ENCODE measurements around the gene GNG3. TPM values are rescaled to one million over a fixed set of nuclear protein-coding genes. Genes with fewer than 3 reads are reported as not detected.
A peak's percentile ranks its signal among the peaks of the same experiment; 100 is the strongest.

The GNG3 gene
- total and polyA plus RNA-seq, 2 of the 8 experiments (the other 6 are each of a cell fraction or from before 2014, with no cell fraction given) = 4.9 to 12.1 TPM

DNA sequence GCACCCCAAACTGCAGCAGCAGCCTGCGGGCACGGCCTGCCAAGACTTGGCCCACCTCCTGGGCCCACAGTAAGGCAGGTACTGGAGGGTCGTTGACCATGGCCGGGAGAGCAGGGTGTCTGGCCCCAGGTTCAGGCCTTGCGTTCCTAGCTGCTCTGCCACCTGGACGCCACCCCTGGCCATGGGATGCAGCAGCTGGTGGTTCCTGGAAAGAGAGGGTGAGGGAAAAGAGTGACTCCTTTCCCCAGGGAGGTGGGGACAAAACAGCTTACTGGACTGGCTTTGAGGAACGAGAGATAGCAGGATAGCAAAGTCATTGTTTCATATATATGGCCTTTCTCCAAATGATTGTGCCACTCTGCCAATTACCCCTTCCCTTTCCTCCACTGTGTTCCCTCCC lies 2.1 kb upstream of the GNG3 start:
- CTCF ChIA-PET (ENCODE audit: partially characterized antibody) = interaction anchor here (0.6 to 3.8 kb wide), 7 partner anchors 11 to 94 kb away, joined by 3 to 21 read pairs (median 3); partner anchors contain the start of genes LRRN4CL, ROM1 and UBXN1
- Histone ChIP-seq H3K23ac (ENCODE audit: insufficient read length) (no peak overlapping the region), H4K8ac (ENCODE audit: extremely low read depth, insufficient read depth, low read length) (no peak overlapping the region), H2BK120ac (replicated peaks; ENCODE audit: low read depth, low read length) (no peak overlapping the region), H4K5ac (ENCODE audit: insufficient read length, low read depth, low read length) (no peak overlapping the region), H2AFZ (ENCODE audit: low read length) (no peak overlapping the region), H3K56ac (replicated peaks; ENCODE audit: insufficient read length, low read depth, low read length) (no peak overlapping the region), H3K23me2 (ENCODE audit: low read depth, low read length) (peaks cover 22% of the 10 kb centered on the region), H3K4me2 (ENCODE audit: insufficient read depth in 1 of 2, low read depth in 2 of 2, low read length in 2 of 2) (peak overlapping the region; percentile 93 to 99), H3K9me3 (ENCODE audit: insufficient read depth in 2 of 2, low read depth in 1 of 2, low read length in 1 of 2) (no peaks in the 10 kb centered on the region), H3K4me3 (ENCODE audit: extremely low read depth in 1 of 4, insufficient read depth in 2 of 4, low read depth in 3 of 4, low read length in 4 of 4) (peak overlapping the region; percentile 64 to 83 (median 82)), H2BK15ac (ENCODE audit: low read length) (no peak overlapping the region), H3K9ac (replicated peaks in 1 of 4; ENCODE audit: extremely low read depth in 1 of 4, low read depth in 3 of 4, low read length in 3 of 4) (peak overlapping the region in 3 of 4 experiments; percentile 74 to 88 (median 75); a peak in 5 of 7 replicates), H2BK12ac (ENCODE audit: low read depth, low read length) (no peak overlapping the region), H3K27me3 (replicated peaks in 1 of 4; ENCODE audit: control insufficient read depth in 3 of 4, extremely low read depth in 1 of 4, insufficient read depth in 3 of 4, low read length in 3 of 4) (no peaks in the 10 kb centered on the region), H3K14ac (ENCODE audit: insufficient read length) (no peak overlapping the region), H4K91ac (replicated peaks; ENCODE audit: insufficient read length, low read length) (no peak overlapping the region), H2AK5ac (ENCODE audit: low read depth, low read length) (peak overlapping the region; percentile 88; the same call in 1 of the 2 replicates), H2BK20ac (ENCODE audit: low read length) (no peak overlapping the region), H2BK5ac (ENCODE audit: low read depth, low read length) (peak overlapping the region; percentile 54; the same call in 1 of the 2 replicates), H3K79me2 (ENCODE audit: control insufficient read depth in 1 of 2, insufficient read depth in 2 of 2, low read length in 2 of 2) (peaks cover 0 to 7% of the 10 kb centered on the region in 2 experiments; a peak in 1 of 4 replicates), H3K27ac (ENCODE audit: low read depth, low read length) (peak overlapping the region; percentile 8; the same call in 1 of the 2 replicates), H3K18ac (ENCODE audit: extremely low read depth, low read length) (no peak overlapping the region), H3K79me1 (ENCODE audit: low read depth, low read length) (no peaks in the 10 kb centered on the region; the same call in 1 of the 2 replicates), H3K4me1 (replicated peaks in 1 of 4; ENCODE audit: control insufficient read depth in 3 of 4, insufficient read depth in 4 of 4, low read length in 3 of 4) (peaks cover 7 to 32% (median 18%) of the 10 kb centered on the region in 4 experiments), H3K36me3 (ENCODE audit: control insufficient read depth in 2 of 4, insufficient read depth in 4 of 4, low read length in 3 of 4) (peaks cover 0 to 13% (median 6%) of the 10 kb centered on the region in 4 experiments; a peak in 5 of 8 replicates), H4K20me1 (replicated peaks in 1 of 2; ENCODE audit: control insufficient read depth in 1 of 2, insufficient read depth in 2 of 2, low read length in 2 of 2) (no peaks in the 10 kb centered on the region), H3K4ac (replicated peaks; ENCODE audit: insufficient read length, low read depth, low read length) (no peak overlapping the region)
- no peak for FAIRE-seq
- 69% methylated on average over 7 of the region's 7 CpGs; no CpG with 5 or more reads in 1 of the 2 experiments for WGBS, 2 experiments (ENCODE audit: extremely low coverage in 1 of 2, insufficient coverage in 1 of 2, insufficient read length in 1 of 2, insufficient replicate concordance in 2 of 2, low coverage in 1 of 2, low lambda C conversion rate in 2 of 2, missing lambda C conversion rate in 1 of 2)
- POLR2A ChIA-PET (ENCODE audit: partially characterized antibody) = interaction anchor here (0.6 to 61.4 kb wide), 23 partner anchors 9 to 184 kb away, joined by 3 to 2041 read pairs (median 8); partner anchors contain the start of genes C11orf98, CSKMT, EEF1G and EML3
- no peak for DNase-seq (ENCODE audit: low read depth in 1 of 2, low spot score in 2 of 2)
- TF ChIP-seq, protein P1, sequence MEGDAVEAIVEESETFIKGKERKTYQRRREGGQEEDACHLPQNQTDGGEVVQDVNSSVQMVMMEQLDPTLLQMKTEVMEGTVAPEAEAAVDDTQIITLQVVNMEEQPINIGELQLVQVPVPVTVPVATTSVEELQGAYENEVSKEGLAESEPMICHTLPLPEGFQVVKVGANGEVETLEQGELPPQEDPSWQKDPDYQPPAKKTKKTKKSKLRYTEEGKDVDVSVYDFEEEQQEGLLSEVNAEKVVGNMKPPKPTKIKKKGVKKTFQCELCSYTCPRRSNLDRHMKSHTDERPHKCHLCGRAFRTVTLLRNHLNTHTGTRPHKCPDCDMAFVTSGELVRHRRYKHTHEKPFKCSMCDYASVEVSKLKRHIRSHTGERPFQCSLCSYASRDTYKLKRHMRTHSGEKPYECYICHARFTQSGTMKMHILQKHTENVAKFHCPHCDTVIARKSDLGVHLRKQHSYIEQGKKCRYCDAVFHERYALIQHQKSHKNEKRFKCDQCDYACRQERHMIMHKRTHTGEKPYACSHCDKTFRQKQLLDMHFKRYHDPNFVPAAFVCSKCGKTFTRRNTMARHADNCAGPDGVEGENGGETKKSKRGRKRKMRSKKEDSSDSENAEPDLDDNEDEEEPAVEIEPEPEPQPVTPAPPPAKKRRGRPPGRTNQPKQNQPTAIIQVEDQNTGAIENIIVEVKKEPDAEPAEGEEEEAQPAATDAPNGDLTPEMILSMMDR (IDR thresholded peaks at IDR 0.05; ENCODE audit: control extremely low read depth in 1 of 3, insufficient read depth in 1 of 3, low read depth in 1 of 3, low read length in 3 of 3) = peak in 2 of 3 experiments; percentile 11 to 19; a peak in 2 of 4 replicates
- TF ChIP-seq PHF8 (conservative IDR thresholded peaks at IDR 0.05; ENCODE audit: low read depth, low read length) (no peak), CHD2 (IDR thresholded peaks at IDR 0.05; ENCODE audit: low read length) (no peak), KDM4A (IDR thresholded peaks at IDR 0.05; ENCODE audit: low read depth, low read length, severe bottlenecking) (peak; percentile 6)
